DMS53 treated with DMSO at 0.1 percent for 48 hours (cell line): ENCODE data around the gene AUTS2.

Experiments used
- DNase-seq: peaks from one replicate; lab custom pipeline; 2025; ENCODE audit not compliant: unreplicated experiment; lab: John Stamatoyannopoulos, UW

The AUTS2 gene

GRCh38 chr7:69879989-69880388 lies 281.7 kb downstream of the AUTS2 start:
- DNase-seq = no peak

DNA sequence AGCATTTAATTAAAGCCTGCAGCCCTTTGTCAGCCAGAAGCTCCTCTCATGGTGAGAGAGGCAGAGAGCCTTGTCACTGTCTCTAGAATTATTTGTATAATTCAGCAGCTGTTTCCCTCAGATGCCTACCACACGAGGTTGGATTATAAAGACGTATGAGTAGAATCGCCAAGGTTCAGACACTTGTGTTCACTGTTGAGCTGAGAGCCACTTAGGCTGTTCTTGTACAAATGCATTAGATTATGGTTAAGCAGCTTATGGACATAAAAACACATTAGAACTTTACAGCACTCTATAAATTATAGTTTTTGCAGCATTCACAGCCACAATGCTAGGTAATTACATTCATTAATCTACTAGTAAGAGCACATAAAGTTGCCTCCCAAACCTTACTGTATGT lies 282.6 kb downstream of the AUTS2 start:
- no peak for DNase-seq

DNA sequence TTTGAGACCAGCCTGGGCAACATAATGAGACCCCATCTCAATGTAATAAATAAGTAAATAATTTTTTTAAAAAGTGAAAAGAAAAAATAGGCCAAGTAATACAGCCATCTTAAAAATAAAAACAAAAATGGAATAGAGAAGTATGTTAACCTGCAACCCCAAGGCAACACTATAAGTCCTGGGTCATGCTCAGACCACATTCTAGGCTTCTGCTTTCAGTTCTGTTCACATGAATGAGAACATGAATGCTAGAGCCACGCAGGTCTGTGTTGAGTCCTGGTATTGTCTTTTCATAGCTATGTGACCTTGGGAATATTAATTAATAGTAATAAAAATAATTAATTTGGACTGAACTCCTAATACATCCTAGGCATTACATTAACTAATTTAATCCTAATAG lies 284.0 kb downstream of the AUTS2 start:
- DNase-seq = no peak

- no peak for DNase-seq
These were observed 285.2 kb downstream of the AUTS2 start for GRCh38 chr7:69883399-69883891.

- DNase-seq = no peak
These were observed 287.2 kb downstream of the AUTS2 start for GRCh38 chr7:69885431-69885830.

- DNase-seq = no peak
These were observed 291.2 kb downstream of the AUTS2 start for GRCh38 chr7:69889338-69889975.

- no peak for DNase-seq
These were observed 291.7 kb downstream of the AUTS2 start for GRCh38 chr7:69889976-69890351.

DNA sequence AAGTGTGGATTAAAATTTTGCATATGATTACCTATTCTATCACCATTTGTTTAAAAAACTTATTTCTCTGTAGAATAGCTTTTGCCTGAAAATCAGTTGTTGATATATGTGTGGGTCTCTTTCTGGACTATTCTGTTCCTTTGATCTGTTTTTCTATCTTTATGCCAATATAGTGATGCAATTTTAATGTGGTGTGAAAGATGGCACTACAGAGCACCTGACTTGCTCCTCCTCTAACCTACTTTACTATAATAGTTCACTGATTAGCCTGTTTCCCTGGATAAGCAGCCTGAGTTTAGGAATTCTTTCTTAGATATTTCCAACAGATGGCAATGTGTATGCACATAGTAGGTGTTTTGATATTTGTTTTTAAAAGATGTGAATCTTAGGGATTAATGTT lies 294.5 kb downstream of the AUTS2 start:
- no peak for DNase-seq

DNA sequence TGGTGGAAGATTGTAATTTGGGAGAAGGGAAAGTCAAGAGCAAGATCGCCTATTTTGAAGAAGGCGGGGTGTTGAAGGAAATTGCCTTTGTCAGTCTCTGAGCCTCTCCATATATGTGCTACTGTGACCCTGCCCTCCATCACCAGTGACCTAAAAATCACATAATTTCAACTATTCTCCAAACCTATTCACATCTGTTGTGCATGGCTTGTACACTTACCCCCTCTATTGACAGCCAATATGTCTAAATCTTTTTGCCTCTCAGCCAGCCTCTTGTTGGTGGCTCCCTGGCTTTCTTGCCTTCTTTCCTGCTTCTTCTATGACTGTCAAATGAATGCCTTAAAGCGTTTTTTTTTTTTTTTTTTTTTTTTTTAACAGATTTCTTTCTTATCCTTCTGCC lies 295.6 kb downstream of the AUTS2 start:
- DNase-seq = peak; percentile 6

- no peak for DNase-seq
These were observed 297.2 kb downstream of the AUTS2 start for GRCh38 chr7:69895446-69895845.

GRCh38 chr7:69896121-69896520 lies 297.8 kb downstream of the AUTS2 start:
- no peak for DNase-seq

- no peak for DNase-seq
These were observed 299.9 kb downstream of the AUTS2 start for GRCh38 chr7:69898189-69898588.

- DNase-seq = no peak
These were observed 305.1 kb downstream of the AUTS2 start for GRCh38 chr7:69903410-69903809.

GRCh38 chr7:69906283-69906995 lies 308.2 kb downstream of the AUTS2 start:
- no peak for DNase-seq

DNA sequence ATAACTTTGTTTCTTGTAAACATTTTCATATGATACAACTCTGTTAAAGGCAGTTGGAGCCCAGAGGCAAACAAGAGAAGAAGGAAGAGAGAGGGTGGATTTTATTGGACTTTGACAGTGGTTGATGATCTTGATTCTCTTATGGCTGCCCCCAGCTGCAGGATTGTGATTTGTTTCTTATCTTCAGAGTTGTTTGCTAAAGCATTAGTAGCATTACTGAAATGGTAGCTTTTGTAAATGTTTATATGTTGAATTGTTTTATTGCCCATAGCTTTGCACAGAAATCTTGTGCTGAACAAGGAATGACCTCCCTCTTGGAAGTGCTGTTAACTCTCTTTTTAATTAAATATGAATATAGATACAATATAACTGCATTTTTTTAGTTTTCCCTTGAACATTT lies 309.4 kb downstream of the AUTS2 start:
- no peak for DNase-seq

DNA sequence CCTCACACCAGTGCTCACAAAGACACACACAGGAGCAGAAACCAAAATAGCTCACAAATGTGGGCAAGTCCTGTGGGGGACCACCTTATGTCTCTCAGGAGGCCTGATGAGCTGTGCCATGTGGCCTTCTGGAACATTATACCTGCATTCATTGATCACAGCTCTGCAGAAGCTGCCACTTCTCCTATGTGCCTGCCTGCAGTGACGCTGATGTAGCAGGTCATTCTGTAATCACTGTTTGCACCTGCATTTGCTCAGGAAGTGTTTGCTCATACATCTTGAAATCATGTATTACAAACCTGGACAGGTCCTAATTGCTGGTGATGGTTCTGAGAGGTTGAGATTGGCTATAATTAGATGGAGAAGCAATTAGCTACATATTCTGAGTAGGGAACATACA lies 310.2 kb downstream of the AUTS2 start:
- DNase-seq = no peak

DNA sequence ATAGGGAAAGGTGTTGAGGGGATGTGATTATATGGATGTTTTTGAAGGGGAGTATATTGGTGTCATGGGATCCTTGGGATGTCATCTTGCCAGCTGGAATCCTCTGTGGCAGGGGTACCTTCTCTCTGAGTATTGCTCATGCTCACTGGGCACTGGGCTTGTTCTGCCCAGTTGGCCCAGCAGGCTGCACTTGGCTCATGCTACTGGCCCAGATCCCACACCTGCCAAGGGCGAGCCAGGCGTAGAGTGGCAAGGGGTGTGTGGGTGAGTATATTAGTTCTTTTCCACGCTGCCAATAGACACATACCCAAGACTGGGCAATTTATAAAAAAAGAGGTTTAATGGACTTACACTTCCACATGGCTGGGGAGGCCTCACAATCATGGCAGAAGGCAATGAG lies 311.9 kb downstream of the AUTS2 start:
- DNase-seq = no peak

DNA sequence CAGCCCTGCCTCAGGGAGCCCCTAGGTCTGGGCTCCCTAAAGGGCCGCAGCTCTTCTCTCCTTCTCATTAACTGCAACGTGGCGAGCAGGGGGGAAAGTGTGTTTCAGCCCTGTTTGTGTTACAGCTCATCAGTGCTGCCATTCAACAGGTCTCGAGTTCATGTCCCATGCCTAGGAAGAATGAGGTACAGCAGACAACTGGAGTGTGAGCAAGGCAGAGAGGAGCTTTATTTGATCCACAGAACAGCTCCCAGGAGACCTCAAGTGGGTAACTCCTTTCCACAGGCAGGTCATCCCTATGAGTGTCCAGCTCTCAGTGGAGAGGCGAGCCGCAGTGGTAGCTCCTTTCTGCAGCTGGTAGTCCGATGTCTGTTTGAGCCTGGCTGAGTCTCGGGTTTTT lies 313.1 kb downstream of the AUTS2 start:
- no peak for DNase-seq

DNA sequence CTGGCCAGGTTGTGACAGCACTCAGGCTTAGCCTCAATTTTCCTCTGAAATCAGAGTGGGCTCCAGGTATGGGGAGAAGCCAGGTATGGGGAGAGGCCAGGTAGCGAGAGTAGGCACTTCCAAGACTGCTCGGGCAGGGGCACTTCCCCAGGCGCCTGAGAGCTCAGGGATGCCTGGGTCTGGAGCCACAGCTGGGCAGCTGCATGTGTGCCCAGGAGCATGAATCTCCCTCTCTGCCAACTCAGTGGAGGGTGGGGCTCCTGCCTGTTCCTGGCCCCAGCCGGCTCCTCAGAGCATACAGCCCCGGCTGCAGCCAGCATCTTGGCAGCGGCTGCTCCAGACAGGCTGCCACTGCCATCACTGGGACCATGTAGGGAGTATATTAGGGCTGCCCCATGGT lies 313.9 kb downstream of the AUTS2 start:
- no peak for DNase-seq

DNA sequence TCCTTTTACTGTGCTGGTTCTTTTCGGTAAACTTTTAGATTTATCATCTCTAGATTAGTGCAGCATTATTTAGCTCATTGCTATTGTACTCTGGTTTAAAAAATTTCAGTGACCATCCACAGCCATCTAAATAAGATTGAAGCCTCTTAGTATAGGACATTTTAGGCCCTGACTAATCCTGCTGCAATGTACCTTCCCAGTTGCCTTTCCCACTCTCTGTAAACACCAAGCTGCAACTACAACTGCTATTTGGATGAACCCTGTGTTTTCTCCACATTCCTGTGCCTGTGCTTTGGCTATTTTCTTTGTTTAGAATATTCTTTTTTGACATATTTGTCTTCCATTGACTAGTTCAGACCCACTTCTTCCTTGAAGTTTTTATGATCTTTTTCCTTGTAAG lies 314.6 kb downstream of the AUTS2 start:
- DNase-seq = no peak

DNA sequence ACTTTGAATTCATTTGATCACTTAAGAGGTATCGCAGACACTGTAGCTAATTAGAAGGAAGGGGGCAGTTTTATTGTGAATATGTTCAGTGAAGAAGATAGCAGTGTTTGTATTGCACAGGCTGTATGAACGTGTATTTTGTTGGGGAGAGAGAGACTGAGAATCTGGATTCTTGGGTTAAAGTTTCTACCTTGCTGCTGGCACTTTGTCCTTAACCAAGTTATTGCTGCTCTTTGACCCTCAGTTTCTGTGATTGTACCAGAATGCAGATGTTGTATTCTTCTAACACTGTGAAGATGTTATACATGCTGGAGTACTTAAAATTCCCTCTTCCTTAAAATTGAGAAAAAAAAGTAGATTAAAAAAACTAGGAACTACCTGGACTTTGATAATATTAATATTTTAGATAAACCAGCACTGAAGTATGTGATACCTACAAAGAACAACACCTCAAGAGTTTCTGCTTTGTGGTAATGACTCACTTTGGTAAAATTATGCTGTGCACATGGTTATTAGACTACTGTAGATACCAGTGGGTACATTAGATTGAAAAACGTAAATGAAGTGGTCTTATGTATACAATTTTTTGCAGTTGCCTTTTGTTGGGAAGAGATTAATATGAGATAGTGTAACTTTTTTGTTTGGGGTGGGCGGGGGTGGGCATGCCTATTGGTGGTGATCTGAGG lies 321.3 kb downstream of the AUTS2 start:
- DNase-seq = no peak

DNA sequence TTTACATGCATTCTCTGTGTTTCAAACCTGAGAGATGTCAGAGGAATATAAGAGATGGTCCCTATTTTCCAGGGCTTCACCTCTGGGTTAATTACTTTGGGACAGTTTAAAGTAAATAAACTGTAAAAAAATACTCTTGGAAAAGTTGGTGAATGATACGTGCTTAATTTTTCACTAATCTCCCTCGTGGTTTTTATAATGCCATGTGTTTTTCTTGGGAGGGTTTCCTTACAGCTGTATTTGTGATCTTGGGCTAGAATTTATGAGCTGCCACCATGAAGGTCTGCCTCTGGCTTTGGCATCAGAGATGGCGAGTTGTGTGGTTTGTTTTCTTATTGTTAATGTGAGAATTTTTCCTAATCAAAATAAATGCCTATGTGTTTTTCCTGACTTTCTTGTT lies 322.5 kb downstream of the AUTS2 start:
- no peak for DNase-seq
